Measurements from ENCODE around the gene UQCRC1.

DNA sequence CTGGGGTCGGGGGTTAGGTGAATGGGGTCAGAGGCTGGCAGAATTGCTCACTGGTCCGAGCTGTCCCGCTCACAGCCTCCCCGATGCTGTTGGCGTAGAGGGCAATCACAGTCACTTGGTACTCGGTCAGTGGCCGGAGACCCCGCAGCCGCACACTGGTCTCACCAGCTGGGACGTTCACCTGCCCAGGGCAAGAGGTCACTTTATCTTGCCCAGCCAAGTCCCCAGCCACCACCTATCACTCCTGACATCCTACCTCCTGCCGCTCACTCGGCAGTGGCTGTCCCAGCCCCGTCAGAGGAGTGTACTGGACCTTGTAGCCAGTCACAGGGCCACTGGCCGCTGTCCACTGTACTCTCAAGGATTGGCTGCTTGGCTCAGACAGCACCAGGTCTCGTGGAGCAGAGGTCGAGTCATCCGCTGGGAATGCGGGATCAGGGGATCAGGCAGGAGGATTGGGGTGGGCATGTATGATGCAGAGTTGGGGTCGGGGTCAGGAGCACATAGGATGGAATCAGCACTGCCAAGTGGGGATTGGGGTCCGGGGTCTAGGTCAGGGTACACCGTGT is 16.8 kb downstream of the UQCRC1 start:
- TF ChIP-seq, protein P1, sequence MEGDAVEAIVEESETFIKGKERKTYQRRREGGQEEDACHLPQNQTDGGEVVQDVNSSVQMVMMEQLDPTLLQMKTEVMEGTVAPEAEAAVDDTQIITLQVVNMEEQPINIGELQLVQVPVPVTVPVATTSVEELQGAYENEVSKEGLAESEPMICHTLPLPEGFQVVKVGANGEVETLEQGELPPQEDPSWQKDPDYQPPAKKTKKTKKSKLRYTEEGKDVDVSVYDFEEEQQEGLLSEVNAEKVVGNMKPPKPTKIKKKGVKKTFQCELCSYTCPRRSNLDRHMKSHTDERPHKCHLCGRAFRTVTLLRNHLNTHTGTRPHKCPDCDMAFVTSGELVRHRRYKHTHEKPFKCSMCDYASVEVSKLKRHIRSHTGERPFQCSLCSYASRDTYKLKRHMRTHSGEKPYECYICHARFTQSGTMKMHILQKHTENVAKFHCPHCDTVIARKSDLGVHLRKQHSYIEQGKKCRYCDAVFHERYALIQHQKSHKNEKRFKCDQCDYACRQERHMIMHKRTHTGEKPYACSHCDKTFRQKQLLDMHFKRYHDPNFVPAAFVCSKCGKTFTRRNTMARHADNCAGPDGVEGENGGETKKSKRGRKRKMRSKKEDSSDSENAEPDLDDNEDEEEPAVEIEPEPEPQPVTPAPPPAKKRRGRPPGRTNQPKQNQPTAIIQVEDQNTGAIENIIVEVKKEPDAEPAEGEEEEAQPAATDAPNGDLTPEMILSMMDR (IDR thresholded peaks at IDR 0.05 in 4 of 5, conservative IDR thresholded peaks at IDR 0.05 in 1 of 5) = no peak
- TF ChIP-seq POLR2A (IDR thresholded peaks at IDR 0.05) = no peak

Measured in gastrocnemius medialis (tissue), 4 donors.